NCI-H82 treated with DMSO at 0.1 percent for 48 hours (cell line): ENCODE results near the gene PLXNC1.

Source experiments
- DNase-seq: peaks from one replicate; lab custom pipeline; 2025; ENCODE audit not compliant: unreplicated experiment; lab: John Stamatoyannopoulos, UW

PLXNC1 gene

DNA sequence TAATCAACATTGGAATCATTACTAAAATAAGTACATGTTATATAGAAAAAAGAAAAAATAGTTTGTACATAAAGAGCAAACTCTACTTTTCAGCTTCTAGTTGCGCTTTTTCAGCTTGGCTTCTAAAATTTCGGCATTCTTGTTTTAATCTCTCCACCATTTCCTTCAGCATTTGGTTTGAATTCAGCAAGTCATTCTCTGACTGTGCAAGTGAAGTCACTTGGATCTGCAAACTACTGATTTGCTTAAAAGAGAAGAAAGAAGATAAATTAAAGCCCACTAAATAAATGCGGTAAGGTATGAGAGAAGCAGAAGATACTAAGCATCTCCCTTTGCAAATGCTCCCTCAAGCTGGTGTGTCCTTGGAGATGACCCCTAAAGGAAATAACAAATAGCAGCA lies 185.0 kb downstream of the PLXNC1 start:
- no peak for DNase-seq

DNA sequence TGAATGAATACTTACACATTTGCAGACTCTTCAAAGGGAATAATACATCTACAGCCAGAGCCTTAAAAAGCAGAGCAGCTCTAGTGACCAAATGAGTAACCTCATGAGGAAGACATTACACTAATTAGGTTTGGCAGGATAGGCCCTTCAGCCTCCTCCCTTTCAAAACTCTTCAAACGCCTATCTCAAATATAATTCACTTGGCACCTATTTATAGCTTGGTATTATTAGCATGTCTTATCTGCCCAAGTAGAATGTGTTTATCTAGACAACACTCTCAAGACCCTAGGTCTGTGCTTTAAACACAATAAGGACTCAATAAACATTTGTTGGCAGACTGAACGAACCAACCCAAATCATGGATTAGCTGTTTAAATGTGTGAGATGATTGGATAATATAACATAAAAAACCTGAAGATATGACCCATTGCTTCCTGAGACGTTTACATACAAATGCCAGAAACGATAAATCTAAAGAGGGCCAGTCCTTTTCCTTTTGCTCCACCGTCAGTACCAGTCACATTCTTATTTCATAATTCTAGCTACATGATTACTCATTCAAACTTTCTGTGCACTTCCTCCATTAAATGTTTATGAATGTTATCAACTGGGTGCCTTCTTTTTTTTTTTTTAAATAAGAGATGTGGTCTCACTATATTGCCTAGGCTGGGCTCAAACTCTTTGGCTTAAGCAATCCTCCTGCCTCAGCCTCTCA lies 188.0 kb downstream of the PLXNC1 start:
- DNase-seq = no peak

DNA sequence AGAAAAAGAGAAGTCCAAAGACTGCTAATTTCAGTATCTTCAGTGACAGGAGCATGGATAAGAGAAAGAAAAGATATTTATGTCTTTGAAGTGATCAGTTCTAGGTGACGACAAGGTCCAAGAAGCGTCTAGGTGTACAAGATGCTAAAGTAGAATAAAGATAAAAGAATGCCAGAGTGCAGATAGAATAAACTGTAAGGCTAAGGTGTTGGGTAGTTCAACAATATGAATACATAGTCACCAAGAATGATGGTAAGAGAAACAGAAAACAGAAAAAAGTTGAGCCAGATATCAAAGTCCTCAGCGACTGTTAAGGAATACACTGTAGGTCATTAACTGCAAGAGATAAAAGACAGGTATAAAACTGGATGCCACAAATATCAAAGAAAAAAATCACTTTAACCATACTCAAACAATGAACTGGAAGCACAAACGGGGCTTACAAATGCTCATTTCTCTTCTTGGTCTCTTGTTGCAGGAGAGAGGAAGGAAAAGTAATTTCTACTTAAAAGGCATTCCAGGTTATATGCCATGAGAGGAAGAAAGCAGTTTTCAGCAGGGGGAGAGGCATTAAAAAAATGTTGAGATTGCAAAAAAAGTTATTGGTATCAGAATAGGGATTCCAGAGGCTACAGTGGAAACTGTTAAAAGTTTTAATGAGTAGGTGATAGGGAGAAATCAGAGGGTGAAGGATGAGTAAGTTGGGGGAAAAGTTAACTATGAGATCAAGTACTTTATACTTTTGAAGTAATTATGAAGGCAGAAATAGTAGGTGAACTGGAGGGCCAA lies 189.8 kb downstream of the PLXNC1 start:
- DNase-seq = no peak

DNA sequence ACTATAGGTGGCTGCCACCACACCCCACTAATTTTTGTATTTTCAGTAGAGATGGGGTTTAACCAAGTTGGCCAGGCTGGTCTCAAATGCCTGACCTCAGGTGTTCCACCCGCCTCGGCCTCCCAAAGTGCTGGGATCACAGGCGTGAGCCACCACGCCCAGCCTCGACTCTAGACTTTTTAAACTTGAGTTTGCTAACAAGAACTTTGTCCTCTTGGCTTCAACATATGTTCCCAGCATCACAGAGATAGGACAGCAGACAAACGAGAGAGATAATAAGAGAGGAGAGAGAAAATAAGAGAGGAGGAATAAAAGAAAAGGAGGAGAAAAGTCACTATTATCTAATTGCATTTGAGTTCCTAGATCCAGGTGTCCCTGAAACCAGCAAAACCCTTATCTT lies 192.2 kb downstream of the PLXNC1 start:
- no peak for DNase-seq

DNA sequence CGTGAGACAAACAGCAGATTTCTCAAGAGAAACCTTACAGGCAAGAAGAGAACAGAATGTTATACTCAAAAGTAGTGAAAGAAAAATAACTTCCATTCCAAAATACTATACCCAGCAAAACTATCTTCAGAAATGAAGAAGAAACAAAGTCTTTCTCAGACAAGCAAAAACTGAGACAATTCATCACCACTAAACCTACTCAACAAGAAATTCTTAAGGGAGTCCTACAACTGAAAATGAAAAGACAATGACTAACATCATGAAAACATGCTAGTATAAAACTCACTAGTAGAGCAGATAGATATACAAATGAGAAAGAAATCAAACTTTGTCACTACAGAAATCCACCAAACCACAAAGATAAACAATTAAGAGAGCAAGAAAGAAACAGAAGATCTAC lies 204.8 kb downstream of the PLXNC1 start:
- DNase-seq = no peak
